ENCODE data around the gene PPP1R27. TPM values are rescaled to one million over a fixed set of nuclear protein-coding genes. Genes with fewer than 3 reads are reported as not detected.

Gene PPP1R27
- total and polyA plus RNA-seq, 9 of the 15 experiments (the other 6 are each of a cell fraction or from before 2014, with no cell fraction given): 0.29 to 6.9 (median 1.5) TPM; not detected in 2

DNA sequence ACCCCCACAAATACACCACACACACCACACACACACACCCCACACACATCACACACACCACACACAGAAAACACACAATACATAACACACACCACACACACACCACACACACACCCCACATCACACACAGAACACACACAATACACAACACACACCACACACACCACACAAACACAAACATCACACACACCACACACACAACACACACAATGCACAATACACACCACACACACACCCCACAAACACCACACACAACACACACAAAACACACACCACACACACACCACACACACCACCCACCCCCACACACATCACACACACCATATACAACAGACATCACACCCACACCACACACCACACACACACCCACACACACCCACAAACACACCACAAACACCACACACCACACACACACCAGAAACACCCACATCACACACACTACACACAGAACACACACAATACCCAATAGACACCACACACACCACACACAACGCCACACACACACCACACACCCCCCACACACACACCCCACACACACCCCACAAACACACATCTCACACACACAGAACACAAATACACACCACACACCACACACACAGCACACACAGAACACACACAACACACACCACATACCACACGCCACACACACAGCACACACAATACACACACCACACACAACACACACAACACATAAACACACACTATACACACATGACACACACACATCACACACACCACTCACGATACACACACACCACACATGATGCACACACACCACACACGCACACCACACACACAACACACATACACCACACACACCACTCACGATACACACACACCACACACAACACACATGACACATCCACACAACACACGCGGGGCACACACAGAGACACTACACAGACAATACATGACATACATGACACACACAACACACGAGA lies 41.9 kb downstream of the PPP1R27 start (continued):
- TF ChIP-seq MYBL2 (IDR thresholded peaks at IDR 0.05; ENCODE audit: low read depth) (peak; percentile 17; the same call in 1 of the 2 replicates), MYBL2 (CRISPR knock-in tag; IDR thresholded peaks at IDR 0.05; ENCODE audit: borderline replicate concordance) (0 out of 2 replicates have a peak, but pooled peaks have one; percentile 54), ARHGAP35 (IDR thresholded peaks at IDR 0.05; ENCODE audit: partially characterized antibody) (peak; percentile 52), MAFF (IDR thresholded peaks at IDR 0.05; ENCODE audit: low read length) (no peak), THRAP3 (IDR thresholded peaks at IDR 0.05; ENCODE audit: borderline replicate concordance) (peak; percentile 70; the same call in 1 of the 2 replicates), EGR1 (conservative IDR thresholded peaks at IDR 0.05) (peak; percentile 53; the same call in 1 of the 2 replicates), ZC3H8 (IDR thresholded peaks at IDR 0.05) (peak; percentile 61; the same call in 1 of the 2 replicates), CBFA2T2 (conservative IDR thresholded peaks at IDR 0.05) (0 out of 2 replicates have a peak, but pooled peaks have one; percentile 2), SMARCA5 (IDR thresholded peaks at IDR 0.05) (peak; percentile 50; the same call in 1 of the 2 replicates), EHMT2 (IDR thresholded peaks at IDR 0.05) (peak; percentile 50; the same call in 1 of the 2 replicates)
- TF ChIP-seq, protein P1, sequence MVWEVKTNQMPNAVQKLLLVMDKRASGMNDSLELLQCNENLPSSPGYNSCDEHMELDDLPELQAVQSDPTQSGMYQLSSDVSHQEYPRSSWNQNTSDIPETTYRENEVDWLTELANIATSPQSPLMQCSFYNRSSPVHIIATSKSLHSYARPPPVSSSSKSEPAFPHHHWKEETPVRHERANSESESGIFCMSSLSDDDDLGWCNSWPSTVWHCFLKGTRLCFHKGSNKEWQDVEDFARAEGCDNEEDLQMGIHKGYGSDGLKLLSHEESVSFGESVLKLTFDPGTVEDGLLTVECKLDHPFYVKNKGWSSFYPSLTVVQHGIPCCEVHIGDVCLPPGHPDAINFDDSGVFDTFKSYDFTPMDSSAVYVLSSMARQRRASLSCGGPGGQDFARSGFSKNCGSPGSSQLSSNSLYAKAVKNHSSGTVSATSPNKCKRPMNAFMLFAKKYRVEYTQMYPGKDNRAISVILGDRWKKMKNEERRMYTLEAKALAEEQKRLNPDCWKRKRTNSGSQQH (CRISPR knock-in tag; IDR thresholded peaks at IDR 0.05): peak; percentile 68; the same call in 1 of the 2 replicates
- TF ChIP-seq, protein P2, sequence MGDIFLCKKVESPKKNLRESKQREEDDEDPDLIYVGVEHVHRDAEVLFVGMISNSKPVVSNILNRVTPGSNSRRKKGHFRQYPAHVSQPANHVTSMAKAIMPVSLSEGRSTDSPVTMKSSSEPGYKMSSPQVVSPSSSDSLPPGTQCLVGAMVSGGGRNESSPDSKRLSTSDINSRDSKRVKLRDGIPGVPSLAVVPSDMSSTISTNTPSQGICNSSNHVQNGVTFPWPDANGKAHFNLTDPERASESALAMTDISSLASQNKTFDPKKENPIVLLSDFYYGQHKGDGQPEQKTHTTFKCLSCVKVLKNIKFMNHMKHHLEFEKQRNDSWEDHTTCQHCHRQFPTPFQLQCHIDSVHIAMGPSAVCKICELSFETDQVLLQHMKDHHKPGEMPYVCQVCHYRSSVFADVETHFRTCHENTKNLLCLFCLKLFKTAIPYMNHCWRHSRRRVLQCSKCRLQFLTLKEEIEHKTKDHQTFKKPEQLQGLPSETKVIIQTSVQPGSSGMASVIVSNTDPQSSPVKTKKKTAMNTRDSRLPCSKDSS (IDR thresholded peaks at IDR 0.05; ENCODE audit: low read depth, partially characterized antibody): peak; percentile 24
- TF ChIP-seq, protein P3, sequence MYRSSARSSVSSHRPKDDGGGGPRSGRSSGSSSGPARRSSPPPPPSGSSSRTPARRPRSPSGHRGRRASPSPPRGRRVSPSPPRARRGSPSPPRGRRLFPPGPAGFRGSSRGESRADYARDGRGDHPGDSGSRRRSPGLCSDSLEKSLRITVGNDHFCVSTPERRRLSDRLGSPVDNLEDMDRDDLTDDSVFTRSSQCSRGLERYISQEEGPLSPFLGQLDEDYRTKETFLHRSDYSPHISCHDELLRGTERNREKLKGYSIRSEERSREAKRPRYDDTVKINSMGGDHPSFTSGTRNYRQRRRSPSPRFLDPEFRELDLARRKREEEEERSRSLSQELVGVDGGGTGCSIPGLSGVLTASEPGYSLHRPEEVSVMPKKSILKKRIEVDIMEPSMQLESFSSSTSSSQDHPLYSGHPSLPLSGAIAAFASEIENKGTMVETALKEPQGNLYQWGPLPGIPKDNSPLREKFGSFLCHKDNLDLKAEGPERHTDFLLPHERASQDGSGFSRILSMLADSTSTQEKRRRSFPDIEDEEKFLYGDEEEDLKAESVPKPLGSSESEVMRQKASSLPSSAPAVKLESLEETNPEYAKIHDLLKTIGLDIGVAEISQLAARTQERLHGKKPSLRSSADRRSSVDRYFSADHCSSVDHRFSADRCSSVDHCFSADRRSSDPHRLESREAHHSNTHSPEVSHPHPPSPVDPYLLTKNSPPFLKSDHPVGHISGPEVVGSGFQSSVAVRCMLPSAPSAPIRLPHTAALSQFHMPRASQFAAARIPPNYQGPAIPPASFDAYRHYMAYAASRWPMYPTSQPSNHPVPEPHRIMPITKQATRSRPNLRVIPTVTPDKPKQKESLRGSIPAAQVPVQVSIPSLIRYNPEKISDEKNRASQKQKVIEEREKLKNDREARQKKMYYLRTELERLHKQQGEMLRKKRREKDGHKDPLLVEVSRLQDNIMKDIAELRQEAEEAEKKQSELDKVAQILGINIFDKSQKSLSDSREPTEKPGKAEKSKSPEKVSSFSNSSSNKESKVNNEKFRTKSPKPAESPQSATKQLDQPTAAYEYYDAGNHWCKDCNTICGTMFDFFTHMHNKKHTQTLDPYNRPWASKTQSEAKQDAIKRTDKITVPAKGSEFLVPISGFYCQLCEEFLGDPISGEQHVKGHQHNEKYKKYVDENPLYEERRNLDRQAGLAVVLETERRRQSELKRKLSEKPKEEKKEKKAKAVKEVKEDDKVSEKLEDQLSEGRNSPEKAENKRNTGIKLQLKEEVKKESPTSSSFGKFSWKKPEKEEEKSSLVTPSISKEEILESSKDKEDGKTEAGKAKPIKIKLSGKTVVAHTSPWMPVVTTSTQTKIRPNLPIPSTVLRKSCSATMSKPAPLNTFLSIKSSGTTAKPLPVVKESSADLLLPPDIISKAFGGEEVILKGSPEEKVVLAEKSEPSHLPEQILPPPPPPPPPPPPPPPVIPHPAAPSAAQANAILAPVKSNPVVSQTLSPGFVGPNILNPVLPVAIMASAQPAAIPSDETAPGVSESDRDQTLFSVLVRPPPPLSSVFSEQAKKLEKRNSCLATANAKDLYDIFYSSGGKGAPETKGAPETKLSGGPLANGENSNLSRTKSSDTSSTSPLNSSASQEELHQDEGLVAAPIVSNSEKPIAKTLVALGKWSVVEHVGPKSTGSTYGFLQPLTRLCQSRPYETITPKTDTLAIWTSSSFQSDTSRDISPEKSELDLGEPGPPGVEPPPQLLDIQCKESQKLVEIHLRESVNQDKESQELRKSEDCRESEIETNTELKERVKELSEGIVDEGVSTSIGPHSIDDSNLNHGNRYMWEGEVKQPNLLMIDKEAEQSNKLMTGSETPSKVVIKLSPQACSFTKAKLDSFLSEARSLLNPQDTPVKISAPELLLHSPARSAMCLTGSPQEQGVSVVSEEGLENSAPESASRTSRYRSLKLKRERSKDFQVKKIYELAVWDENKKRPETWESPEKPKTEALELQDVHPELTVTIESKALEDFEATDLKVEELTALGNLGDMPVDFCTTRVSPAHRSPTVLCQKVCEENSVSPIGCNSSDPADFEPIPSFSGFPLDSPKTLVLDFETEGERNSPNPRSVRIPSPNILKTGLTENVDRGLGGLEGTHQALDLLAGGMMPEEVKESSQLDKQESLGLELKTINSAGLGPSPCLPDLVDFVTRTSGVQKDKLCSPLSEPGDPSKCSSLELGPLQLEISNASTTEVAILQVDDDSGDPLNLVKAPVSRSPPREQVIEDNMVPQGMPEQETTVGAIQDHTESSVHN (IDR thresholded peaks at IDR 0.05; ENCODE audit: borderline replicate concordance in 1 of 2, low read depth in 1 of 2): no peak
- TF ChIP-seq, protein P4, sequence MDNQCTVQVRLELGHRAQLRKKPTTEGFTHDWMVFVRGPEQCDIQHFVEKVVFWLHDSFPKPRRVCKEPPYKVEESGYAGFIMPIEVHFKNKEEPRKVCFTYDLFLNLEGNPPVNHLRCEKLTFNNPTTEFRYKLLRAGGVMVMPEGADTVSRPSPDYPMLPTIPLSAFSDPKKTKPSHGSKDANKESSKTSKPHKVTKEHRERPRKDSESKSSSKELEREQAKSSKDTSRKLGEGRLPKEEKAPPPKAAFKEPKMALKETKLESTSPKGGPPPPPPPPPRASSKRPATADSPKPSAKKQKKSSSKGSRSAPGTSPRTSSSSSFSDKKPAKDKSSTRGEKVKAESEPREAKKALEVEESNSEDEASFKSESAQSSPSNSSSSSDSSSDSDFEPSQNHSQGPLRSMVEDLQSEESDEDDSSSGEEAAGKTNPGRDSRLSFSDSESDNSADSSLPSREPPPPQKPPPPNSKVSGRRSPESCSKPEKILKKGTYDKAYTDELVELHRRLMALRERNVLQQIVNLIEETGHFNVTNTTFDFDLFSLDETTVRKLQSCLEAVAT (IDR thresholded peaks at IDR 0.05): peak in 1 of 2 experiments; percentile 62; a peak in 2 of 4 replicates
